Ascending aorta (tissue), 2 donors: ENCODE measurements around the gene MCM3AP. TPM values are rescaled to one million over a fixed set of nuclear protein-coding genes. Genes with fewer than 3 reads are reported as not detected.

Experiments
- DNase-seq, 2 donors: peaks; one replicate each; pipeline ENCODE4 v3.0.0-alpha.2; 2019; ENCODE audit warnings: low spot score in 2 of 2
- H3K27ac ChIP-seq, 2 donors: fragments of 200-600 bp; sonication (generic); one replicate each; pipeline ENCODE4 v1.5.1; 2016 to 2017; ENCODE audit warnings: mild to moderate bottlenecking in 1 of 2
- H3K27me3 ChIP-seq: fragments of 200-600 bp; sonication (generic); one replicate; pipeline ENCODE4 v1.5.1; 2017
- H3K36me3 ChIP-seq, 2 donors: fragments of 200-600 bp; sonication (generic); one replicate each; pipeline ENCODE4 v1.5.1; 2016
- H3K4me1 ChIP-seq, 2 donors: fragments of 200-600 bp; sonication (generic); one replicate each; pipeline ENCODE4 v1.5.1; 2016 to 2017; ENCODE audit warnings: mild to moderate bottlenecking in 1 of 2
- H3K4me3 ChIP-seq, 2 donors: fragments of 200-600 bp; sonication (generic); one replicate each; pipeline ENCODE4 v1.5.1; 2016 to 2017; ENCODE audit warnings: mild to moderate bottlenecking in 1 of 2
- H3K9me3 ChIP-seq, 2 donors: fragments of 200-600 bp; sonication (generic); one replicate each; pipeline ENCODE4 v1.5.1; 2016
- intact Hi-C: fragments of 100-400 bp; cut with DNase I; formaldehyde crosslinking; loops from one replicate; pipeline ENCODE4 v1.15.1; 2023
- total RNA-seq: library from RNA; depleted of rRNA; stranded (reverse); fragments of >200 nt; gene quantifications from one replicate; pipeline ENCODE4 v1.1.0, GENCODE V29; 2016
- TF ChIP-seq, protein P1 (sequence below), 3 experiments: fragments of 200-600 bp in 2 of 3; fragments of 450-650 bp in 1 of 3; sonication (generic) in 2 of 3; IDR thresholded peaks; one replicate each; pipeline ENCODE4 v1.5.1; 2016 to 2019; ENCODE audit warnings: antibody characterized with exemption in 3 of 3, mild to moderate bottlenecking in 1 of 3, moderate library complexity in 1 of 3

The MCM3AP gene
- total RNA-seq, 1 donor from 2014 or later, result 121 TPM

- TF ChIP-seq, protein P1, sequence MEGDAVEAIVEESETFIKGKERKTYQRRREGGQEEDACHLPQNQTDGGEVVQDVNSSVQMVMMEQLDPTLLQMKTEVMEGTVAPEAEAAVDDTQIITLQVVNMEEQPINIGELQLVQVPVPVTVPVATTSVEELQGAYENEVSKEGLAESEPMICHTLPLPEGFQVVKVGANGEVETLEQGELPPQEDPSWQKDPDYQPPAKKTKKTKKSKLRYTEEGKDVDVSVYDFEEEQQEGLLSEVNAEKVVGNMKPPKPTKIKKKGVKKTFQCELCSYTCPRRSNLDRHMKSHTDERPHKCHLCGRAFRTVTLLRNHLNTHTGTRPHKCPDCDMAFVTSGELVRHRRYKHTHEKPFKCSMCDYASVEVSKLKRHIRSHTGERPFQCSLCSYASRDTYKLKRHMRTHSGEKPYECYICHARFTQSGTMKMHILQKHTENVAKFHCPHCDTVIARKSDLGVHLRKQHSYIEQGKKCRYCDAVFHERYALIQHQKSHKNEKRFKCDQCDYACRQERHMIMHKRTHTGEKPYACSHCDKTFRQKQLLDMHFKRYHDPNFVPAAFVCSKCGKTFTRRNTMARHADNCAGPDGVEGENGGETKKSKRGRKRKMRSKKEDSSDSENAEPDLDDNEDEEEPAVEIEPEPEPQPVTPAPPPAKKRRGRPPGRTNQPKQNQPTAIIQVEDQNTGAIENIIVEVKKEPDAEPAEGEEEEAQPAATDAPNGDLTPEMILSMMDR (IDR thresholded peaks at IDR 0.05), result no peak
- no peaks in the 10 kb centered on the region for H3K4me1 ChIP-seq
- peaks cover 67 to 89% of the 10 kb centered on the region in 2 donors for H3K36me3 ChIP-seq
- H3K4me3 ChIP-seq, result no peak overlapping the region
- H3K27me3 ChIP-seq, result no peaks in the 10 kb centered on the region
- intact Hi-C loops, result no loop called here
- no peak for DNase-seq
- no peak overlapping the region for H3K27ac ChIP-seq
- H3K9me3 ChIP-seq, result no peaks in the 10 kb centered on the region
Observed at GRCh38 chr21:46250146-46250725, 35.2 kb downstream of the MCM3AP start.

GRCh38 chr21:46248827-46249226 is 36.6 kb downstream of the MCM3AP start:
- no peak for DNase-seq
- no peaks in the 10 kb centered on the region for H3K9me3 ChIP-seq
- TF ChIP-seq, protein P1 (IDR thresholded peaks at IDR 0.05), result no peak
- intact Hi-C loops, result no loop called here
- no peaks in the 10 kb centered on the region for H3K4me1 ChIP-seq
- H3K36me3 ChIP-seq, result peaks cover 67 to 89% of the 10 kb centered on the region in 2 donors
- H3K27me3 ChIP-seq, result no peaks in the 10 kb centered on the region
- H3K27ac ChIP-seq, result no peak overlapping the region
- H3K4me3 ChIP-seq, result no peak overlapping the region

GRCh38 chr21:46248422-46248782 is 37.0 kb downstream of the MCM3AP start:
- Histone ChIP-seq H3K9me3 (no peaks in the 10 kb centered on the region), H3K27me3 (no peaks in the 10 kb centered on the region), H3K36me3 (peaks cover 67 to 89% of the 10 kb centered on the region in 2 donors), H3K27ac (no peak overlapping the region), H3K4me3 (no peak overlapping the region), H3K4me1 (no peaks in the 10 kb centered on the region)
- no peak for DNase-seq
- intact Hi-C loops, result no loop called here
- TF ChIP-seq, protein P1 (IDR thresholded peaks at IDR 0.05), result no peak

- Histone ChIP-seq H3K27ac (no peak overlapping the region), H3K27me3 (no peaks in the 10 kb centered on the region), H3K9me3 (no peaks in the 10 kb centered on the region), H3K4me1 (no peaks in the 10 kb centered on the region), H3K36me3 (peaks cover 68 to 89% of the 10 kb centered on the region in 2 donors), H3K4me3 (no peak overlapping the region)
- TF ChIP-seq, protein P1 (IDR thresholded peaks at IDR 0.05), result no peak
- no peak for DNase-seq
- intact Hi-C loops, result no loop called here
Observed at GRCh38 chr21:46247699-46248421, 37.6 kb downstream of the MCM3AP start.

DNA sequence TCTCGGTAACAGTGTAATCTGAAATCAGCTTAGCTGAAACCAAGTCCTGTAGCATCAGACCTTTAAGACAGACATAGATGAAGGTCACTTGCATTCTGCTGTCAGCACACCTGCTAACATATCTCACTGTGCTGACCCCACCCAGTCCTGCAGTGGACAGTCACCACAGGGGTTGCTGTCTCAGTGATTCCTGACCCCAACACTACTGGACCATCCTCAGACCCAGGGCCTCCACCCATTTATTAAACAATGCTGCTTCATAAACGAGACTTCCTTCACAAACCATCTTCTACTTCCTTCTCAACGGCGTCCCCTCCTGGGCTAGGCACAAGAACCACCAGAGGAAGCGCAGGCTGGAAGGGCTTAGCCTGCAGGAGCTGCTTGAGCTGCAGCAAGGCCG is 39.1 kb downstream of the MCM3AP start:
- Histone ChIP-seq H3K27me3 (no peaks in the 10 kb centered on the region), H3K27ac (no peak overlapping the region), H3K36me3 (peaks cover 66 to 87% of the 10 kb centered on the region in 2 donors), H3K9me3 (no peaks in the 10 kb centered on the region), H3K4me3 (no peak overlapping the region), H3K4me1 (no peaks in the 10 kb centered on the region)
- DNase-seq, result no peak
- TF ChIP-seq, protein P1 (IDR thresholded peaks at IDR 0.05), result no peak
- intact Hi-C loops, result no loop called here
